Cortex of kidney (tissue), 1 donor: Measurements from ENCODE around the gene ANKRD17.

ENCODE experiments used
- DNase-seq: peaks from one replicate; lab custom pipeline; 2025; lab: John Stamatoyannopoulos, UW

ANKRD17 gene

GRCh38 chr4:73053974-73054480 is 204.6 kb downstream of the ANKRD17 start:
- DNase-seq: no peak

- no peak for DNase-seq
Measured at GRCh38 chr4:73053076-73053475, 205.5 kb downstream of the ANKRD17 start.

- DNase-seq: no peak
Measured at GRCh38 chr4:73051625-73052024, 207.0 kb downstream of the ANKRD17 start.

GRCh38 chr4:73045879-73046278 is 212.7 kb downstream of the ANKRD17 start:
- DNase-seq: no peak

GRCh38 chr4:73037057-73037456 is 221.5 kb downstream of the ANKRD17 start:
- no peak for DNase-seq

GRCh38 chr4:73036123-73036522 is 222.5 kb downstream of the ANKRD17 start:
- DNase-seq: no peak

- no peak for DNase-seq
Measured at GRCh38 chr4:73034896-73035295, 223.7 kb downstream of the ANKRD17 start.

- no peak for DNase-seq
Measured at GRCh38 chr4:73028621-73029020, 230.0 kb downstream of the ANKRD17 start.
